VCaP (cell line): ENCODE data around the gene PSIP1.

ENCODE experiments used
- H3K27ac ChIP-seq: fragments of 450-650 bp; 2 replicates; pipeline ENCODE4 v1.5.1; 2017
- CTCF ChIP-seq: fragments of 450-650 bp; conservative IDR thresholded peaks from 2 replicates; pipeline ENCODE4 v1.5.1; 2017; ENCODE audit warnings: mild to moderate bottlenecking, moderate library complexity

Gene PSIP1

GRCh38 chr9:15482146-15482545, 28.6 kb downstream of the PSIP1 start:
- H3K27ac ChIP-seq, result no peak overlapping the region
- TF ChIP-seq CTCF, result no peak

- H3K27ac ChIP-seq, result no peak overlapping the region
- no peak for TF ChIP-seq CTCF
These were observed 30.7 kb downstream of the PSIP1 start for GRCh38 chr9:15480028-15480427.

- no peak overlapping the region for H3K27ac ChIP-seq
- TF ChIP-seq CTCF, result no peak
These were observed 34.7 kb downstream of the PSIP1 start for GRCh38 chr9:15475923-15476536.

- no peak for TF ChIP-seq CTCF
- H3K27ac ChIP-seq, result no peak overlapping the region
These were observed 40.9 kb downstream of the PSIP1 start for GRCh38 chr9:15469862-15470261.

GRCh38 chr9:15469406-15469805, 41.4 kb downstream of the PSIP1 start:
- no peak; the same call in 1 of the 2 replicates for TF ChIP-seq CTCF

GRCh38 chr9:15468145-15468544, 42.6 kb downstream of the PSIP1 start:
- no peak for TF ChIP-seq CTCF
- H3K27ac ChIP-seq, result no peak overlapping the region

More at GRCh38 chr9:15469406-15469805, 41.4 kb downstream of the PSIP1 start:
- H3K27ac ChIP-seq, result no peak overlapping the region

- no peak for TF ChIP-seq CTCF
- H3K27ac ChIP-seq, result no peak overlapping the region
These were observed 49.2 kb downstream of the PSIP1 start for GRCh38 chr9:15461601-15462000.
